ENCODE data around the gene RAI14.

DNA sequence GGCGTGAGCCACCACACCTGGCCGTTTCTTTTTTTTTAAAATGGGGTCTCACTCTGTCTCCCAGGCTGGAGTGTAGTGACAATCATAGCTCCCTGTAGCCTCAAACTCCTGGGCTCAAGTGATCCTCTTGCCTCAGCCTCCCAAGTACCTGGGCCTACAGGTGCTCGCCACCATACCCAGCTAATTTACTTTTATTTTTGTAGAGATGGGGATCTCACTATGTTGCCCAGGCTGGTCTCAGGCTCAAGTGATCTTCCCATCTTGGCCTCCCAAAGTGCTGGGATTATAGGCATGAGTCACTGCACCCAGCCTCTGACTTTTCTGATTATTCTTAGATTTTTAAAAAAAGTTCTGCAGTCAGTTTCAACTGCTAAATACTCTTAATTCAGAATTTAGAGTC lies 21.3 kb downstream of the RAI14 start:
- TF ChIP-seq ZNF274 (IDR thresholded peaks at IDR 0.05; ENCODE audit: low read depth, low read length) (no peak), YY1 (IDR thresholded peaks at IDR 0.05; ENCODE audit: insufficient read depth, insufficient read length) (no peak)
